ENCODE data around the gene UPP1.
A peak's percentile ranks its signal among the peaks of the same experiment; 100 is the strongest.
"Not testable (repeated sequence)": the region's sequence is repeated elsewhere in the genome, so short reads cannot be mapped to it uniquely, and the experiment has no call there.

The UPP1 gene

DNA sequence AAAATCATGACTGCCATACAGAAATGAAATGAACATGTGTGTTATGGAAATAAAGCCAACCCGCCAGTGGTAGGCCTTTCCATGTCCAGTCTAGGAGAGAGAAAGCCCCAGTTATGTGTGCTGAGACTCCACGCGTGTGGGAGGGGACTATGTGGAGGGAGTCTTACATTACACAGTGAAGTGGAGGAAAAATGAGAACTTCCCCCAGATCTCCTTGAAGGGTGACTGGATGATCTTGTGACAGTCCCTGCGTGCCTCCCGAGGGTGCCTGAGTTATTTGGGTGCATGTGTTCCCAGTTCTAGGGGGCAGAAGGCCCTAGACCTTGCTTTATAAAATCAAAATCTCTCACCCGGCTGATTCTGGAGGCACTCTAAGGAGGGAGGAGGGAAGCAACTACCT, 24.2 kb downstream of the UPP1 start:
- Histone ChIP-seq H2BK120ac (ENCODE audit: low read depth, low read length) (no peak overlapping the region), H3K4me3 (ENCODE audit: low read length) (no peak overlapping the region), H3K23ac (ENCODE audit: low read length) (no peak overlapping the region), H2BK5ac (ENCODE audit: low read length) (no peak overlapping the region), H3K18ac (ENCODE audit: low read length) (no peak overlapping the region), H2BK15ac (replicated peaks; ENCODE audit: low read depth) (no peak overlapping the region), H2AK5ac (ENCODE audit: low read length) (no peak overlapping the region), H3K27ac (ENCODE audit: low read depth, low read length) (no peak overlapping the region), H3K4ac (ENCODE audit: low read depth, low read length) (no peak overlapping the region), H3K4me1 (ENCODE audit: control insufficient read depth, low read depth, low read length) (no peaks in the 10 kb centered on the region), H3K9ac (ENCODE audit: low read length) (no peak overlapping the region), H3K36me3 (ENCODE audit: control insufficient read depth, insufficient read depth, low read length) (peaks cover 3% of the 10 kb centered on the region), H3K27me3 (ENCODE audit: insufficient read depth, low read length, poor library complexity) (no peaks in the 10 kb centered on the region), H3K56ac (ENCODE audit: low read length) (no peak overlapping the region), H3K4me2 (ENCODE audit: low read length) (no peak overlapping the region), H3K79me2 (ENCODE audit: control insufficient read depth, insufficient read depth, low read length) (no peaks in the 10 kb centered on the region), H3K79me1 (ENCODE audit: low read length) (no peaks in the 10 kb centered on the region), H4K5ac (ENCODE audit: low read length) (no peak overlapping the region), H4K8ac (ENCODE audit: low read depth, low read length) (no peak overlapping the region)
- DNase-seq, result no peak
- no CpG with 5 or more reads among the region's 6 CpGs for WGBS (ENCODE audit: extremely low coverage, insufficient coverage, low lambda C conversion rate)

- Histone ChIP-seq H3K4me1 (ENCODE audit: control insufficient read depth, low read depth, low read length) (no peaks in the 10 kb centered on the region), H4K8ac (ENCODE audit: low read depth, low read length) (no peak overlapping the region), H3K9ac (ENCODE audit: low read length) (no peak overlapping the region), H2BK15ac (replicated peaks; ENCODE audit: low read depth) (no peak overlapping the region), H3K4me2 (ENCODE audit: low read length) (no peak overlapping the region), H3K36me3 (ENCODE audit: control insufficient read depth, insufficient read depth, low read length) (no peaks in the 10 kb centered on the region), H3K4ac (ENCODE audit: low read depth, low read length) (no peak overlapping the region), H3K27ac (ENCODE audit: low read depth, low read length) (no peak overlapping the region), H2BK5ac (ENCODE audit: low read length) (no peak overlapping the region), H3K79me2 (ENCODE audit: control insufficient read depth, insufficient read depth, low read length) (no peaks in the 10 kb centered on the region), H2AK5ac (ENCODE audit: low read length) (no peak overlapping the region), H3K79me1 (ENCODE audit: low read length) (no peaks in the 10 kb centered on the region), H2BK120ac (ENCODE audit: low read depth, low read length) (no peak overlapping the region), H4K5ac (ENCODE audit: low read length) (no peak overlapping the region), H3K23ac (ENCODE audit: low read length) (no peak overlapping the region), H3K18ac (ENCODE audit: low read length) (no peak overlapping the region), H3K4me3 (ENCODE audit: low read length) (no peak overlapping the region), H3K56ac (ENCODE audit: low read length) (peak overlapping the region; percentile 2), H3K27me3 (ENCODE audit: insufficient read depth, low read length, poor library complexity) (no peaks in the 10 kb centered on the region)
- no peak for DNase-seq
- no CpG with 5 or more reads among the region's 9 CpGs for WGBS (ENCODE audit: extremely low coverage, insufficient coverage, low lambda C conversion rate)
These were observed 25.1 kb downstream of the UPP1 start for GRCh38 chr7:48114115-48114514.

GRCh38 chr7:48114589-48114988, 25.5 kb downstream of the UPP1 start:
- no peak overlapping the region for H2BK5ac ChIP-seq (ENCODE audit: low read length)
- no peaks in the 10 kb centered on the region for H3K79me2 ChIP-seq (ENCODE audit: control insufficient read depth, insufficient read depth, low read length)
- H3K27me3 ChIP-seq (ENCODE audit: insufficient read depth, low read length, poor library complexity), result no peaks in the 10 kb centered on the region
- H3K4me2 ChIP-seq (ENCODE audit: low read length), result no peak overlapping the region
- no peak overlapping the region for H2BK120ac ChIP-seq (ENCODE audit: low read depth, low read length)
- no peaks in the 10 kb centered on the region for H3K79me1 ChIP-seq (ENCODE audit: low read length)
- no peak overlapping the region for H4K8ac ChIP-seq (ENCODE audit: low read depth, low read length)
- no peak overlapping the region for H3K23ac ChIP-seq (ENCODE audit: low read length)
- H3K56ac ChIP-seq (ENCODE audit: low read length), result no peak overlapping the region
- H2AK5ac ChIP-seq (ENCODE audit: low read length), result no peak overlapping the region
- no peak overlapping the region for H2BK15ac ChIP-seq (replicated peaks; ENCODE audit: low read depth)
- H4K5ac ChIP-seq (ENCODE audit: low read length), result no peak overlapping the region
- no peak overlapping the region for H3K4me3 ChIP-seq (ENCODE audit: low read length)
- no peak overlapping the region for H3K9ac ChIP-seq (ENCODE audit: low read length)
- H3K27ac ChIP-seq (ENCODE audit: low read depth, low read length), result no peak overlapping the region
- no peak for DNase-seq
- WGBS (ENCODE audit: extremely low coverage, insufficient coverage, low lambda C conversion rate), result no CpG with 5 or more reads among the region's 7 CpGs
- no peaks in the 10 kb centered on the region for H3K4me1 ChIP-seq (ENCODE audit: control insufficient read depth, low read depth, low read length)
- H3K4ac ChIP-seq (ENCODE audit: low read depth, low read length), result no peak overlapping the region
- H3K36me3 ChIP-seq (ENCODE audit: control insufficient read depth, insufficient read depth, low read length), result no peaks in the 10 kb centered on the region
- H3K18ac ChIP-seq (ENCODE audit: low read length), result no peak overlapping the region

- Histone ChIP-seq H3K4me2 (ENCODE audit: low read length) (no peak overlapping the region), H4K8ac (ENCODE audit: low read depth, low read length) (no peak overlapping the region), H3K79me2 (ENCODE audit: control insufficient read depth, insufficient read depth, low read length) (no peaks in the 10 kb centered on the region), H3K79me1 (ENCODE audit: low read length) (no peaks in the 10 kb centered on the region), H3K9ac (ENCODE audit: low read length) (no peak overlapping the region), H3K4ac (ENCODE audit: low read depth, low read length) (no peak overlapping the region), H3K27ac (ENCODE audit: low read depth, low read length) (no peak overlapping the region), H2BK5ac (ENCODE audit: low read length) (no peak overlapping the region), H4K5ac (ENCODE audit: low read length) (no peak overlapping the region), H3K36me3 (ENCODE audit: control insufficient read depth, insufficient read depth, low read length) (no peaks in the 10 kb centered on the region), H3K4me3 (ENCODE audit: low read length) (no peak overlapping the region), H2BK15ac (replicated peaks; ENCODE audit: low read depth) (no peak overlapping the region), H3K18ac (ENCODE audit: low read length) (no peak overlapping the region), H2BK120ac (ENCODE audit: low read depth, low read length) (no peak overlapping the region), H3K27me3 (ENCODE audit: insufficient read depth, low read length, poor library complexity) (no peaks in the 10 kb centered on the region), H3K56ac (ENCODE audit: low read length) (no peak overlapping the region), H3K4me1 (ENCODE audit: control insufficient read depth, low read depth, low read length) (no peaks in the 10 kb centered on the region), H2AK5ac (ENCODE audit: low read length) (no peak overlapping the region), H3K23ac (ENCODE audit: low read length) (no peak overlapping the region)
- no peak for DNase-seq
- WGBS (ENCODE audit: extremely low coverage, insufficient coverage, low lambda C conversion rate), result no CpG with 5 or more reads among the region's 5 CpGs
These were observed 27.0 kb downstream of the UPP1 start for GRCh38 chr7:48116043-48116442.

GRCh38 chr7:48118041-48118440, 29.0 kb downstream of the UPP1 start:
- no CpG with 5 or more reads among the region's 10 CpGs for WGBS (ENCODE audit: extremely low coverage, insufficient coverage, low lambda C conversion rate)
- H3K36me3 ChIP-seq (ENCODE audit: control insufficient read depth, insufficient read depth, low read length), result no peaks in the 10 kb centered on the region
- H3K9ac ChIP-seq (ENCODE audit: low read length), result no peak overlapping the region
- no peak overlapping the region for H3K56ac ChIP-seq (ENCODE audit: low read length)
- H3K27me3 ChIP-seq (ENCODE audit: insufficient read depth, low read length, poor library complexity), result no peaks in the 10 kb centered on the region
- H2BK15ac ChIP-seq (replicated peaks; ENCODE audit: low read depth), result no peak overlapping the region
- H2BK120ac ChIP-seq (ENCODE audit: low read depth, low read length), result no peak overlapping the region
- no peaks in the 10 kb centered on the region for H3K79me1 ChIP-seq (ENCODE audit: low read length)
- H2BK5ac ChIP-seq (ENCODE audit: low read length), result no peak overlapping the region
- no peak overlapping the region for H3K4me3 ChIP-seq (ENCODE audit: low read length)
- H3K79me2 ChIP-seq (ENCODE audit: control insufficient read depth, insufficient read depth, low read length), result no peaks in the 10 kb centered on the region
- no peak overlapping the region for H3K18ac ChIP-seq (ENCODE audit: low read length)
- H3K4me2 ChIP-seq (ENCODE audit: low read length), result no peak overlapping the region
- no peak overlapping the region for H2AK5ac ChIP-seq (ENCODE audit: low read length)
- no peak overlapping the region for H3K23ac ChIP-seq (ENCODE audit: low read length)
- DNase-seq, result no peak
- H4K8ac ChIP-seq (ENCODE audit: low read depth, low read length), result no peak overlapping the region
- no peak overlapping the region for H3K4ac ChIP-seq (ENCODE audit: low read depth, low read length)
- H3K4me1 ChIP-seq (ENCODE audit: control insufficient read depth, low read depth, low read length), result no peaks in the 10 kb centered on the region
- H4K5ac ChIP-seq (ENCODE audit: low read length), result no peak overlapping the region
- no peak overlapping the region for H3K27ac ChIP-seq (ENCODE audit: low read depth, low read length)

DNA sequence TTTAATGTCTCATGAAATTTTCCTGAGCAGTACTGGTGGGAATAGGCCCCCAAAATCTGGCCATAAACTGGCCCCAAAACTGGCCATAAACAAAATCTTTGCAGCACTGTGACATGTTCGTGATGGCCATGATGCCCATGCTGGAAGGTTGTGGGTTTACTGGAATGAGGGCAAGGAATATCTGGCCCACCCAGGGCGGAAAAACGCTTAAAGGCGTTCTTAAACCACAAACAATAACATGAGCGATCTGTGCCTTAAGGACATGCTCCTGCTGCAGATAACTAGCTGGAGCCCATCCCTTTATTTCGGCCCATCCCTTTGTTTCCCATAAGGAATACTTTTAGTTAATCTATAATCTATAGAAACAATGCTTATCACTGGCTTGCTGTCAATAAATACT, 31.5 kb downstream of the UPP1 start:
- H3K23ac ChIP-seq (ENCODE audit: low read length); H3K79me2 ChIP-seq (ENCODE audit: control insufficient read depth, insufficient read depth, low read length); H3K4me2 ChIP-seq (ENCODE audit: low read length); H3K56ac ChIP-seq (ENCODE audit: low read length); H3K9ac ChIP-seq (ENCODE audit: low read length); H4K5ac ChIP-seq (ENCODE audit: low read length); H3K27me3 ChIP-seq (ENCODE audit: insufficient read depth, low read length, poor library complexity); H3K27ac ChIP-seq (ENCODE audit: low read depth, low read length); H3K4me3 ChIP-seq (ENCODE audit: low read length); H3K79me1 ChIP-seq (ENCODE audit: low read length); DNase-seq; H2BK120ac ChIP-seq (ENCODE audit: low read depth, low read length); H2AK5ac ChIP-seq (ENCODE audit: low read length); H2BK5ac ChIP-seq (ENCODE audit: low read length); H4K8ac ChIP-seq (ENCODE audit: low read depth, low read length); H3K4ac ChIP-seq (ENCODE audit: low read depth, low read length); H3K36me3 ChIP-seq (ENCODE audit: control insufficient read depth, insufficient read depth, low read length); H3K4me1 ChIP-seq (ENCODE audit: control insufficient read depth, low read depth, low read length); H3K18ac ChIP-seq (ENCODE audit: low read length); H2BK15ac ChIP-seq (replicated peaks; ENCODE audit: low read depth): not testable (repeated sequence)
- no CpG with 5 or more reads among the region's 6 CpGs for WGBS (ENCODE audit: extremely low coverage, insufficient coverage, low lambda C conversion rate)

Measured in mesendoderm (in vitro differentiated cells).